ENCODE results near the gene PPARA.

PPARA gene

GRCh38 chr22:46180370-46181137, 30.2 kb downstream of the PPARA start:
- POLR2A ChIA-PET (ENCODE audit: low non-redundant PET), result no interaction called here
- no peak for DNase-seq (ENCODE audit: low spot score)

GRCh38 chr22:46183733-46184132, 33.4 kb downstream of the PPARA start:
- TF ChIP-seq CTCF (conservative IDR thresholded peaks at IDR 0.05; ENCODE audit: low read depth), result no peak
- CTCF ChIA-PET, result no interaction called here
- H3K27ac ChIP-seq, result no peak overlapping the region

More at GRCh38 chr22:46180370-46181137, 30.2 kb downstream of the PPARA start:
- CTCF ChIA-PET, result no interaction called here
- no peak for TF ChIP-seq CTCF (conservative IDR thresholded peaks at IDR 0.05; ENCODE audit: low read depth)
- H3K27ac ChIP-seq, result no peak overlapping the region

GRCh38 chr22:46185283-46185682, 35.0 kb downstream of the PPARA start:
- DNase-seq (ENCODE audit: low spot score), result no peak
- CTCF ChIA-PET, result no interaction called here
- no peak overlapping the region for H3K27ac ChIP-seq
- TF ChIP-seq CTCF (conservative IDR thresholded peaks at IDR 0.05; ENCODE audit: low read depth), result no peak
- POLR2A ChIA-PET (ENCODE audit: low non-redundant PET), result no interaction called here

More at GRCh38 chr22:46183733-46184132, 33.4 kb downstream of the PPARA start:
- no peak for DNase-seq (ENCODE audit: low spot score)
- POLR2A ChIA-PET (ENCODE audit: low non-redundant PET), result no interaction called here

- TF ChIP-seq CTCF (conservative IDR thresholded peaks at IDR 0.05; ENCODE audit: low read depth), result no peak
- POLR2A ChIA-PET (ENCODE audit: low non-redundant PET), result no interaction called here
- CTCF ChIA-PET, result no interaction called here
- H3K27ac ChIP-seq, result no peak overlapping the region
- no peak for DNase-seq (ENCODE audit: low spot score)
These were observed 37.5 kb downstream of the PPARA start for GRCh38 chr22:46187862-46188261.

DNA sequence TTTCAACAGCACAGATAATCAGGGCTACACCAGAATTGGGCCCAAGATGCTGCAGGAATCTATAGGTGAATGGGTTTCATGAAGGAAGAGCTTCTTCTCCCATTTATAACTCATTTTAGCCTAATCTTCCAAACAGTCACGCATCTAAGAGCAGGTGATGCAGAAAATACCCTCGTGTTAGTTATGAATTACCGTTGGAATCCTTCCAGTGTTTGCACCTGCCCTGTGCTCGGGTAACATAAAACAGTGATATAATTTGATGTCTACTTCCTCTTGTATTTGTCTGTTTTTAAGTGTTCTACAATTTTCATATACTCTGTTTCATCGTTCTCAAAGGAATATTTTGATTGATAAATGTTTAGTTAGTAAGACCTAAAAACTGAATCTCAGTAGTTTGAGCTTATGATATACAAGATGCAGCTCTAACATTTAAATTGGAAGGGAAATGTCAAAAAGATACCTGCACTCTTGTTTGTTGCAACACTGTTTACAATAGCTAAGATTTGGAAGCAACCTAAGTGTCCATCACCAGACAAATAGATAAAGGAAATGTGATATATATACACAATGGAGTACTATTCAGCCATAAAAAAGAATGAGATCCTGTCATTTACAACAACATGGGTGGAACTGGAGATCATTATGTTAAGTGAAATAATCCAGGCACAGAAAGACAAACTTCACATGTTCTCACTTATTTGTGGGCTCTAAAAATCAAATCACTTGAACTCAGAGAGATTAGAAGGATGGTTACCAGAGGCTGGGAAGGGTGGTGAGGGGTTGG, 42.1 kb downstream of the PPARA start:
- no peak overlapping the region for H3K27ac ChIP-seq

DNA sequence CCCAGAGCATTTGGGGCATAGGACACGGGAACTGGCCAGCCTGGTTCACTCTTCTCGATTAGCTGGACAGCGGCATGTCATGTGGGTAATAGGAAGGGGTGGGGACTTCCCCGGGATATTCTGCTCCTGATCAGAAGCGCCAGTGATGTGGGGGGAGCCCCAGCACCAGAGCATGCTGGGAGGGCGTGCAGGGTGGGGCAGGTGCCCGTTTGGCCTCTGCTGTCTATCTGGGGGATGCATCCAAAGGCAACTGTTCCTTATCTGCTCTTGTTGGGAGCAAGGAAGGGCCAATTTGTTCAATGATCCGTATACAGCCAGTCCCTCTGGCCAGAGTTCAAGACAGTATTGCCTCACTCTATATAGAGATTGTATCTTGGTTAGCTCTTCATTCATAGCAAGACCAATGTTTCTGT, 43.6 kb downstream of the PPARA start:
- DNase-seq (ENCODE audit: low spot score), result no peak
- ChIA-PET POLR2A (ENCODE audit: low non-redundant PET) (no interaction called here), CTCF (no interaction called here)
- TF ChIP-seq CTCF (conservative IDR thresholded peaks at IDR 0.05; ENCODE audit: low read depth), result no peak
- H3K27ac ChIP-seq, result no peak overlapping the region

More for the DNA sequence above, 42.1 kb downstream of the PPARA start:
- ChIA-PET CTCF (no interaction called here), POLR2A (ENCODE audit: low non-redundant PET) (no interaction called here)
- TF ChIP-seq CTCF (conservative IDR thresholded peaks at IDR 0.05; ENCODE audit: low read depth), result no peak
- DNase-seq (ENCODE audit: low spot score), result no peak
